Smooth muscle cell (in vitro differentiated cells): ENCODE measurements around the gene MYO5B. TPM values are rescaled to one million over a fixed set of nuclear protein-coding genes. Genes with fewer than 3 reads are reported as not detected.
A peak's percentile ranks its signal among the peaks of the same experiment; 100 is the strongest.

Experiments used
- DNase-seq: peaks from one replicate; lab custom pipeline; 2025; ENCODE audit not compliant: unreplicated experiment; lab: John Stamatoyannopoulos, UW
- H2AFZ ChIP-seq: fragments of 200-600 bp; sonication (generic); 2 replicates; pipeline ENCODE4 v1.6.0; 2016; ENCODE audit warnings: antibody characterized with exemption, low read depth, mild to moderate bottlenecking
- H3F3A ChIP-seq: fragments of 200-600 bp; sonication (generic); 2 replicates; pipeline ENCODE4 v1.6.0; 2017; ENCODE audit warnings: antibody characterized with exemption, low read depth
- H3K27ac ChIP-seq: fragments of 200-600 bp; sonication (generic); 2 replicates; pipeline ENCODE4 v1.5.1; 2016; ENCODE audit warnings: low read depth, mild to moderate bottlenecking
- H3K27me3 ChIP-seq: fragments of 200-600 bp; sonication (generic); 2 replicates; pipeline ENCODE4 v1.6.1; 2016; ENCODE audit warnings: low read depth, mild to moderate bottlenecking
- H3K36me3 ChIP-seq: fragments of 200-600 bp; sonication (generic); 2 replicates; pipeline ENCODE4 v1.5.1; 2016; ENCODE audit warnings: low read depth
- H3K4me1 ChIP-seq: fragments of 200-600 bp; sonication (generic); 2 replicates; pipeline ENCODE4 v1.5.1; 2016; ENCODE audit warnings: low read depth
- H3K4me2 ChIP-seq: fragments of 200-600 bp; sonication (generic); 2 replicates; pipeline ENCODE4 v1.6.0; 2016; ENCODE audit warnings: mild to moderate bottlenecking
- H3K4me3 ChIP-seq: fragments of 200-600 bp; sonication (generic); 2 replicates; pipeline ENCODE4 v1.5.1; 2016; ENCODE audit warnings: mild to moderate bottlenecking
- H3K79me2 ChIP-seq: fragments of 200-600 bp; sonication (generic); 2 replicates; pipeline ENCODE4 v1.6.0; 2016; ENCODE audit warnings: low read depth, mild to moderate bottlenecking
- H3K9ac ChIP-seq: fragments of 200-600 bp; sonication (generic); 2 replicates; pipeline ENCODE4 v1.6.0; 2016; ENCODE audit warnings: low read depth
- H3K9me3 ChIP-seq: fragments of 200-600 bp; sonication (generic); replicated peaks from 2 replicates; pipeline ENCODE4 v1.5.1; 2016; ENCODE audit warnings: low read depth
- H4K20me1 ChIP-seq: fragments of 200-600 bp; sonication (generic); 2 replicates; pipeline ENCODE4 v1.6.0; 2016; ENCODE audit warnings: low read depth
- CTCF ChIP-seq: fragments of 200-600 bp; sonication (generic); IDR thresholded peaks from 2 replicates; pipeline ENCODE4 v1.5.1; 2017; ENCODE audit warnings: borderline replicate concordance, mild to moderate bottlenecking, antibody characterized with exemption; ENCODE audit not compliant: insufficient read depth, poor library complexity, severe bottlenecking
- WGBS: methylation state at CpG from one replicate; pipeline ENCODE4 v1.1.7; 2016; ENCODE audit warnings: low lambda C conversion rate; 5-methylcytosine and 5-hydroxymethylcytosine counted together
- polyA plus RNA-seq: library from polyadenylated mRNA; unstranded; fragments of >200 nt; fragmentation: Nextera tagmentation; extraction: Ambion mirVana; gene quantifications from 2 replicates; pipeline ENCODE4 v1.2.1, GENCODE V29; 2016
- total RNA-seq: library from RNA; depleted of rRNA; stranded (reverse); fragments of >200 nt; gene quantifications from 2 replicates; pipeline ENCODE4 v1.2.3, GENCODE V29; 2014

MYO5B gene
- total and polyA plus RNA-seq, 2 experiments from 2014 or later = 1.7 to 25.3 TPM

DNA sequence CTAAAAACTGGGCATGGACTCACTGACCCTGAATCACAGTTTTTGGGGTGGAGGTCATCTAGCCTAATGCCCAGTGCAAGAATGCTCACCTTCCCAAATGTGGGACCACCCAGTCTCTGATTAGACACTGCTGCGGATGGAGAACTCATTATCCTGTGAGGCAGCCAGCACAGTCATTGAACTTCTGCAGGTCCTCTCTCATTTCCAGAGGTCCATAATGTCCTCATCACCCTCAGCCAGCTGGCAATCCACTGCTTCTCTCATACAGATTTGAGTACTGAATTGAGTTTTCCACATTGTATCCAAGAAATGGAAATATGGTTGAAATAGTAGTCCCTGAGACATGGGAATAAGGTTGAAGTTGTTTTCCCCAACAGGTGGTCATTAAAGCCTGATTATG is 5.0 kb upstream of the MYO5B start:
- no peaks in the 10 kb centered on the region for H3F3A ChIP-seq
- H3K79me2 ChIP-seq = no peaks in the 10 kb centered on the region
- H3K4me3 ChIP-seq = no peak overlapping the region
- peaks cover 35% of the 10 kb centered on the region for H3K27me3 ChIP-seq
- no peaks in the 10 kb centered on the region for H3K36me3 ChIP-seq
- H3K4me1 ChIP-seq = no peaks in the 10 kb centered on the region
- no peak overlapping the region for H2AFZ ChIP-seq
- no peak for TF ChIP-seq CTCF
- 86% methylated on average over 1 of the region's 1 CpG for WGBS
- no peak overlapping the region for H3K4me2 ChIP-seq
- H3K9me3 ChIP-seq = no peaks in the 10 kb centered on the region
- no peak overlapping the region for H3K9ac ChIP-seq
- no peak overlapping the region for H3K27ac ChIP-seq
- DNase-seq = no peak
- H4K20me1 ChIP-seq = no peaks in the 10 kb centered on the region

- Histone ChIP-seq H3K4me3 (no peak overlapping the region), H3F3A (no peaks in the 10 kb centered on the region), H2AFZ (no peak overlapping the region), H3K27me3 (peaks cover 35% of the 10 kb centered on the region), H3K79me2 (no peaks in the 10 kb centered on the region), H3K4me1 (no peaks in the 10 kb centered on the region), H3K36me3 (no peaks in the 10 kb centered on the region), H3K4me2 (no peak overlapping the region), H3K9me3 (no peaks in the 10 kb centered on the region), H3K9ac (no peak overlapping the region), H3K27ac (no peak overlapping the region), H4K20me1 (no peaks in the 10 kb centered on the region)
- 85% methylated on average over 5 of the region's 5 CpGs for WGBS
- DNase-seq = no peak
- TF ChIP-seq CTCF = no peak
Measured at GRCh38 chr18:50199346-50199855, 4.5 kb upstream of the MYO5B start.

GRCh38 chr18:50196261-50196660 is 1.3 kb upstream of the MYO5B start:
- Histone ChIP-seq H3K36me3 (no peaks in the 10 kb centered on the region), H3K9me3 (no peaks in the 10 kb centered on the region), H3K4me3 (no peak overlapping the region), H3K9ac (no peak overlapping the region), H3F3A (no peaks in the 10 kb centered on the region), H3K27me3 (peaks cover 64% of the 10 kb centered on the region), H3K4me2 (no peak overlapping the region), H4K20me1 (no peaks in the 10 kb centered on the region), H3K27ac (no peak overlapping the region), H3K79me2 (no peaks in the 10 kb centered on the region), H3K4me1 (peaks cover 9% of the 10 kb centered on the region), H2AFZ (no peak overlapping the region)
- no peak for DNase-seq
- 89% methylated on average over 3 of the region's 3 CpGs for WGBS
- no peak for TF ChIP-seq CTCF

DNA sequence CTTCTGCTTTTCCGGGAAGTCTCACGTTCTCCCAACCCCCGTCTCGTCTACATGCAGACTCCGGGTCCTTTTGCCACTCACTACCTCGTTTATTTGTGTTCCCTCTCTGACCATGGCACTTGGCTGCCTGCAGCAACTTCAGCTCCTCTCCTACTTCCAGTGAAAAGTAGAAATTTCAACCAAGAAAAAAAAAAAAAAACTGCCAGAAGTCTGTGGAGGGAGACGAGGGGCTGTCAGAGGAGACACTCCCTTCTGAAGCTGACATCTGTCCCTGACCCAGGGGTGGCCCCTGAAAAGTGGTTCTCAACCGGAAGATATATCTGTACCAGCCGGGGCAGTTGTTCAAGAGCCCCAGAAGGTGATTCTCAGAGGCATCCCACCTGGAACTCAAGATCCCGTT is 742 bp upstream of the MYO5B start:
- H4K20me1 ChIP-seq = no peaks in the 10 kb centered on the region
- no peak overlapping the region for H3K9ac ChIP-seq
- DNase-seq = no peak
- peak overlapping the region; percentile 69 for H3K4me3 ChIP-seq
- no peak overlapping the region for H3K27ac ChIP-seq
- no peak overlapping the region for H3K4me2 ChIP-seq
- no peaks in the 10 kb centered on the region for H3K79me2 ChIP-seq
- H3K4me1 ChIP-seq = peaks cover 9% of the 10 kb centered on the region
- no peaks in the 10 kb centered on the region for H3K9me3 ChIP-seq
- 42% methylated on average over 10 of the region's 10 CpGs for WGBS
- peaks cover 69% of the 10 kb centered on the region for H3K27me3 ChIP-seq
- no peaks in the 10 kb centered on the region for H3F3A ChIP-seq
- TF ChIP-seq CTCF = no peak
- no peaks in the 10 kb centered on the region for H3K36me3 ChIP-seq
- no peak overlapping the region for H2AFZ ChIP-seq
